ENCODE data around the gene PMM1.
"Not testable (repeated sequence)": the region's sequence is repeated elsewhere in the genome, so short reads cannot be mapped to it uniquely, and the experiment has no call there.

Gene PMM1

DNA sequence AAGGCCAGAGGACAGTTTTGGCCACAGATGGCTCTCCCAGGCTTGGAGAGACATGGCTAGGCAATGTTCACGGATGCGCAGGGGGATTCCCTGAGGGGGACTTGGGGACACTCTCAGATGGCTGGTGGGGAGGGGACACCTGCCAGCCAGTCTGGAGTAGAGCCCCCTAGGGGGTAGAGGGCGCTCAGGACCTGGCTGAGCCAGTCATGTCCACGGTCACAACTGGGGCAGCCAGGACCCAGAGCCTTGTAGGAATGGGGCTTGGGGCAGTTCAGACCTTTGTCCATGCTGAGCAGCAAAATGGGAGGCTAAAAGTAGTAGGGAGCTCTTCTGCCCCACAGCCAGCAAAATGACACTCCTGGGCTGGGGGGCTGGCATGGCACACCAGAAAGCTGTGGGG, 27.2 kb downstream of the PMM1 start:
- DNase-seq: no peak

DNA sequence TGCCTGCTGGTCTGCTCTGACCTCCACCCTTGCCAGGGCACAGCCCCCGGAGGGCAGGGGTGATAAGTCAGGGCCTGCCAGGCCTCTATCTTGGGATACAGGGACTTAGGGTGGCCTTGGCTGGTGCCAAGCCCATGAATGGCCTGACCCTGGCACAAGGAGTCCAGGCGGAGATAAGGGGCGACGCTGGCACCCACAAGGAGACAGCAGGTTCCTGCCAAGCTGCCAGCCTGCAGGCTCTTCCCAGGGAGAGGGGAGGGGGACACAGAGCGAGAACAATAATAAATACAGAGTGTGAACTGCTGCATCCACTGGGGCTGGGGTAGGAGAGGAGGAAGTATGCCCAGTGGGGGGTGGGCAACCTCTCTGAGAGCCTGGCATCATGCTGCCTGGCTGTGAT, 27.9 kb downstream of the PMM1 start:
- no peak for DNase-seq

DNA sequence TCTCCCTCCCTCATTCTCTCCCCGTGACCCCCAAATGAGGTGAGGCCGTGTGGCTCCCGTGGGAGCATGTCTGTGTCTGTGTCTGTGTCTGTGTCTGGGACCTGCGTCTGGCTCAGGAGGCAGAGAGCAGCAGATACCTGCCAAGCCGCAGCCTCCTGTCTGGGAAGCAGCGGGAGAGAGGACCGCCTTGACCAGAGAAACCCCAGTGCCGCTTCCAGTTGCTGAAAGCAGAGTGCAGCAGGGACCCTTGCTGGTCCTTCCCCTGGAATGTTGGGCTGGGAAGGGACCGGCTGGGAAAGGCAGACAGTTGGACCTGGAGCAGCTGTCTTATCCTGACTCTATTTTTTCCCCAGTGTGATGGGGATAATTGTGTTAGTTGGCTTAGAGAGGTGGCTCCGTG, 28.3 kb downstream of the PMM1 start:
- no peak for DNase-seq

DNA sequence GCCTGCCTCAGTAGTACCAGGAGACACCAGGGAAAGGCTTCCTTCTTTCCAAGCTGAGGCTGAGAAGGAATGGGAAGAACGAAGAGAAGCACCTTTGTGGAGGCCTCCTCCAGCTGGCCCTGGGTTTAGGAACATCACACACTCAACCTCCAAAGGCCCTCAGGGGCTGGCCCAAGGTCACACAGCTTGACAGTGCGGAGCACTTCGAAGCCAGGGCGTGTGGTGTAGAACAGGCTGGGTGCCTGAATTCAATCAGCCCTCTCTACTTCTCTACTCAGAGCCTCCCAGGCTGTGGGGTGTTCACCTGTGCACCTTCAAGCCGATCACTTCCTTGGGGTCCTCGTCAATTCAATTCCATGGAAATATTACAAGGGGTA, 29.6 kb downstream of the PMM1 start:
- no peak for DNase-seq

DNA sequence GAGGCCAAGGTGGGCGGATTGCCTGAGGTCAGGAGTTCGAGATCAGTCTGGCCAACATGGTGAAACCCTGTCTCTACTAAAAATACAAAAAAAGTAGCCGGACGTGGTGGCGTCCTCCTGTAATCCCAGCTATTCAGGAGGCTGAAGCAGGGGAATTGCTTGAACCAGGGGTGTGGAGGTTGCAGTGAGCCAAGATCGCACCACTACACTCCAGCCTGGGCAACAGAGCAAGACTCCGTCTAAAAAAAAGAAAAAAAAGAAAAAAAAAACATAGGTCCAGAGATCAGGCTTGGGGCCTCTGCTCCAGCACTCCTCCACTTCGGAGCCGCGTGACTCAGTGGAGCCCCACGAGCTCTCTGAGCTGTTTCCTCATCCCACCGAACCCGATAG, 31.4 kb downstream of the PMM1 start:
- DNase-seq: not testable (repeated sequence)

DNA sequence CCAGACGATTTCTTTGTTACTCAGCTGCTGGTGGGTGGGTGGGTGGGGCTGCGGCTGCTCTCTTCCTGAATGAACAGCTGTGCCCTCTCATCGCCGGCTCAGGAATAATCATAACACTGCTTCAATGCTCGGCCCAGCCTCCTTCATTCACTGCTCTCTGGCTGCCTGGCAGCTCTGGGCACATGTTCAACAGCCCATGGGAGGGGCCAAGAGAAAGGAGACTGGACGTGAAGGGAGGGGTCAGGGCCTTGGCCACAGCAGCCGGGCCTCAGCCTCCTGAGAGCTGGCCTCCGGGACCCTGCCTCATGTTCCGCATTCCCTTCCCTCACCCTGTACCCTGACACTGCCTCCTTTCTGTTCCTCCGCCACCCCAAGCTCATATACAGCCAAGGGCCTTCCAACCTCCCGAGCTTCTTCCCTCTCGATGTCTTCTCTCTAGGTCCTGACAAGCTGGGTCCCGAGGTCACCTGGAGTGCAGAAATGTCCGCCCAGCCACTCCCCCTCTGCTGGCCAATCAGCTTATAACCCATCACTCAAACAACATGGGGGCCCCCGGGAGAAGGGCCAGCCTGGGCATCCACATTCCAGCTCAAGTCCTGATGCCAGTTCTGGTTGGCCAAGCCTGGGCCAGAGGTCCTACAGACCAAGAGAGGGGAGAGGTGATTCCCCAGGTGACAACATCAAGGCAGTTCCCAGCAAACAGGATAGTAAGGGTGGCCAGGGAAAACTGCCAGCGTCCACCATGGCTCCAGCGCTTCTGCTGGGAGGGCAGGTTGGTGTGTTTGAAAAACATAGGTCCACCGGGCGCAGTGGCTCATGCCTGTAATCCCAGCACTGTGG, 32.0 kb downstream of the PMM1 start:
- DNase-seq: peak; percentile 15

DNA sequence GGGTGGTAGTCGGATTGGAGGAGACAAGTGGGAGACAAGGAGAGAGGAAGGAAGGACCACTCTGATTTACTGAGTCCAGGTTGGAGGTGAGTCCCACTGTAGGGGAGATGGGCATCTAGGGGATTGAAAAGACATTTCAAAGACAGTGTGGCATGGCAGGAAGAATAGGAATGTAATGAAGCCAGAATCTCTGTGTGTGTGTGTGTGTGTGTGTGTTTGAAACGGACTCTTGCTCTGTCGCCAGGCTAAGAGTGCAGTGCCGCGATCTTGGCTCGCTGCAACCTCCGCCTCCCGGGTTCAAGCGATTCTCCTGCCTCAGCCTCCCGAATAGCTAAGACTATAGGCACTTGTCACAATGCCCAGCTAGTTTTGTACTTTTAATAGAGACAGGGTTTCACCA, 33.1 kb downstream of the PMM1 start:
- DNase-seq: no peak

DNA sequence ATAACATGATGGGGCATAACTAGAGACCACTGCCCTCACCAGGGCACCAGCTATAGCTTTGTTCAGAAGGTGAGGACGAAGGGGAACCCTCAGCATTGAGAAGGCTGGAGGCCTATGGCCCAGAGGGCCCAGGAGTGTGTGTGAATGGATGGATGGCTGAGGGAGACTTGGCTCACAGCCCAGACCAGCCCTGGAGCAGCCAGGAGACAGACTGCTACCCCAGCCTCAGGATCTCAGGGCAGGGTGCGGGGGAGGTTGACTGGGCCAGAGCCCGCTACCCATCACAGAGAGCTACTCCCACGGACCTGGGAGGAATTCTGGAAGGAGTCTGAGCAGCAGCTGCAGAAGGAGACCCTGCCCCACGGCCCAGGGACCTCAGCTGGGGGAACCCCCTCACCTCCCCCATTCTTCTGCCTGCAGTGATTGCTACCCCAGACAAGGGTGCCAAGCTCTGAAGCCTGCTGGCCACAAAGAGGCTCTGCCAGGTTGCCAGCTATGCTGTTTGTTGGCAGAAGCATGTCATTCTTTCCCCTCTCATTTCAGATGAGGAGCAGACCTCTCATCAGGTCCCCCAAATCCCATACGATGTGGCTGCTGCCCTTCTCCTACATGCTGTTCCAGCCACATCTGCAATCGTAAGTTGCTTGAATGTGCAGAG, 34.2 kb downstream of the PMM1 start:
- no peak for DNase-seq

DNA sequence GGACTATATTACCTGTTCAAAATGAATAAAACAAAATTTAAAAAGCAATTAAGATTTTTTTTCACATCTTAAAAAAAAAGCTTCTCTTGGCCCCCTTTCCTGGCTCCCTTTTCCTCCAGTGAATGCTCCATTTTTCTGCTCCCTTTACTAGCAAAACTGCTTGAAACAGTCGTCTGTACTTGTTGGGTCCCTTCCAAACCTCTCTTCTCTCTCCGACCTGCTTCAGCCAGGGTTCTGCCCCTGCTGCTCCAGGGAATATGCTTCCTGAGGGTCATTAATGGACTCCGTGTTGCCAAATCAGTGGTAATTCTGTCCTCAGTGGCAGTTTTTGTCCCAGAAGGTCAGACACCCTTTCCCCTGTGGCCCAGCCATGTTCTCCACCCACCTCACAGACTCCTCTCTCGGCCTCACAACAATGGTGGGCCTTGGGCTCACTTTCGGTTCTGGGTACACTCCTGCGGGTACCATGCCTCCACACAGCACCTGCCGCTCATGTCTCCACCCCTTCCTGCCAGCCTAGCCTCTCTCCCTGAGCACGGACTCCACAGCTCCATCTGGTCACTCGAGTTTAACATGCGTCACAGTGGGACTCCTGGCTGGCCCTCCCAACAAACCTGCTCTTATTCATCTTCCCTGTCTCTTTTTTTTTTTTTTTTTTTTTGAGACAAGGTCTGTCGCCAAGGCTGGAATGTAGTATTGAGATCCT, 37.6 kb downstream of the PMM1 start:
- no peak for DNase-seq

DNA sequence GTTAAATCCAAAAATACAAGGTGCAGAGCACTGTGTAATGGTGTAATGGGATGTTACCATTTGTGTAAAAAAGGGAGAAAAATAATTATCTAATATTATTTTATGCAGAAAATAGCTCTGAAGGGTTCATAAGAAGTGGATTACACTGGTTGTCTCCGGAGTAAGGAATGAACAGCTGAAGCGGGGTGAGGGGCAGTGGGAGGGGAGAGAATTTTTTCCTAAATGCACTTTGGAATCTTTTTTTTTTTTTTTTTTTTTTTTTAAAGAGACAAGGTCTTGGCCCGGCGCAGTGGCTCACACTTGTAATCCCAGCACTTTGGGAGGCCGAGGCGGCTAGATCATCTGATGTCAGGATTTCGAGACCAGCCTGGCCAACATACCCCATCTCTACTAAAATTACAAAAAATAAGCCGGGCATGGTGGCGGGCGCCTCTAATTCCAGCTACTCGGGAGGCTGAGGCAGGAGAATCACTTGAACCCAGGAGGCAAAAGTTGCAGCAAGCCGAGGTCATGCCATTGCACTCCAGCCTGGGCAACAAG, 38.6 kb downstream of the PMM1 start:
- DNase-seq: no peak

DNA sequence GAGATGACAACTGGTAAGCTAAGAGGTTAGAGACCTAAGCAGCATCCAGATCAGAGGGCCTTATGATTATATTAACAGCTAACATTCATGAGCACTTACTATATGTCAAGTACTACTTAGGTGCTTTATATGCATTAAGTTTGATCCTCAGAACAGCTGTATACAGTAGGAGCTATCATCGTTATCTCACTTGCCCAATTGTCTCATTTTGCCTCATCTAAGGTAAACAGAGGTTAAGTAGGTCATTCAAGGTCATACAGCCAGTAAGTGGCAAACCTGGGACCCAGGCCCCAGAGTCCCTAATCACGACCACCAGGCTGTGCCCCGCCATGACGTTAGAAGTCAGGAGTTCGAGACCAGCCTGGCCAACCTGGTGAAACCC, 40.8 kb downstream of the PMM1 start:
- no peak for DNase-seq

DNA sequence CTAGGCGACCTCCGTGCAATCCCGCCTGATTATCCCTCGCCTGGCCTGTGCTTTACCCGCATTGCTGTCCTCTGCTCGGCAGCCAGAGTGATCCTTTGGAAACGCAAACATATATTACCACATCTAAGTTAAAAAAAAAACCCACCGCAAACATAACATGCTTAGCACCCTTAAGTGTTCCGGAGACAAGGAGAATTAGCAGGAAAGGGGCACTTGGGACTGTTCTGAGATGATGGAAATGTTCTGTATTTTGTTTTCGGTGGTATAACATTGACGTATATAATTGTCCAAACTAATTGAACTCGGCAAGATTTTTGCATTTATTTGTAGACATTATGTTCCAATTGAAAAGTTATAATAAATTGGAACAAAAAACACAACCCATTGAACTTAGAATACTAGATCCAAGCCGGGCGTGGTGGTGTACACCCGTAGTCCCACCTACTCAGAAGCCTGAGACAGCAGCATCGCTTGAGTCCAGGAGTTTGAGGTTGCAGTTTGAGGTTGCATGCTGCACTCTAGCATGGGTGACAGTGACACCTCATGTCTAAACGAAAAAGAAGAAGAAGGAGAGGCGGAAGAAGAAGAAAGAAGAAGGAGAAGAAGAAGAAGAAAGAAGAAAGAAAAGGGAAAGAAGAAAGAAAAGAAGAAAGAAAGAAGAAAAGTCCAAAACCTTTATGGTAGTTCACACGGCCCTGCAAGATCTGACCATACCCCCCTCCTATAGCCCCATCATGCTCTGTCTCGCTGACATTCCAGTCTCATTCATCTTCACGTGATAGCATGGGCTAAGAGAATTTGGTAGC, 44.8 kb downstream of the PMM1 start:
- no peak for DNase-seq

DNA sequence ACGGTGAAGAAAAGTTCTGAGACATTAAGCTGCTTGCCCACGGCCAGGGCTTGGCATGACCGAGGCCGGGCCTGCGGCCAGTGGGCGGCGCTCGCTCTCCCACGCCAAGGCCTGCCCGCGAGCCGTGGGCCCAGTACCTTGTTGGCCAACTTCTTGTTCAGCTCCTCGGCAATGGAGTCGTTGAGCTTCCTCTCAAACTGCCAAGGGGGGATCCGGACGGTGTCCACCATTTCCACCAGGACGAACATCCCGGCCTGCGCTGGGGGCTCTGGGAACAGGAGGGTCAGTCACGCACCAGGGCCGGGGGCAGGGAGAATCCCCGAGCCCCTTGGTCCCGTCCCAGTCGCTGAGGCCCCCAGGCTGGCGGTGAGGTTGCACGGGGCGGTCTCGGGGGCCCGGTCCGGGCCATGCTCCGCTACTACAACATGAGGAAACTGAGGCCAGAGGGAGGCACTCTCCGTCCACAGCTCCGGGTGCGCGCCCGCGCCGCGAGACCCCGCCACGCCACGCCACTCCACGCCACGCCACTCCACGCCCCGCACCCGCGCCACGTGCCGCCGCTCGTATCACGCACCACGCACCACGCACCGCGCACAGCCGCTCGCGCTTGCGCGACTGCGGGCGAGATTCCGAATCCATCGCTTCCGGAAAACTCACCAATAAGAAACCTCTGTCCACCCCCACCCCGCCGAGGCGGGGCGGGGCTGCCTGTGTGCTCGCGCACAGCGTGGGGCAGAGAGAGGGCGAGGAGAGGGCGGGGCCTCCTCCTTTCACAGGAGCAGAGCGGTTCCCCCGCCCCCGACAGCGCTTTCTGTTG, 45.6 kb downstream of the PMM1 start, which contains the start of gene POLR3H:
Gene POLR3H, minus strand, starts transcription at position 617 of the 817 bp plus-strand sequence. Its CDS starts 369 bp downstream, at position 248.
- peak; percentile 99 for DNase-seq

DNA sequence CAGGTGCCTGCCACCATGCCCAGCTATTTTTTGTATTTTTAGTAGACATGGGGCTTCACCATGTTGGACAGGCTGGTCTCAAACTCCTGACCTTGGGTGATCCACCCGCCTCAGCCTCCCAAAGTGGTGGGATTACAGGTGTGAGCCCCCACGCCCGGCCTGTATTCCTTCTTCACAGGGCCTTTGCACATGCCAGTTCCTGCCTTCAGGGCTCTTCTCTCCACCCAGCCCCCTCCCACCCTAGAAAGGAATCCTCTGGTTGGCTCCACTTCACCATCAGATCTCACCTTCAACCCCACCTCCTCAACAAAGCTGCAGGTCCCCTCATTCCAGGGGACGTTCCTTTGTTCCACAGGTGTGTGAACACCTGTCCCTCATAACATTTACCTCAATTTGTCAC, 47.4 kb downstream of the PMM1 start:
- no peak for DNase-seq

DNA sequence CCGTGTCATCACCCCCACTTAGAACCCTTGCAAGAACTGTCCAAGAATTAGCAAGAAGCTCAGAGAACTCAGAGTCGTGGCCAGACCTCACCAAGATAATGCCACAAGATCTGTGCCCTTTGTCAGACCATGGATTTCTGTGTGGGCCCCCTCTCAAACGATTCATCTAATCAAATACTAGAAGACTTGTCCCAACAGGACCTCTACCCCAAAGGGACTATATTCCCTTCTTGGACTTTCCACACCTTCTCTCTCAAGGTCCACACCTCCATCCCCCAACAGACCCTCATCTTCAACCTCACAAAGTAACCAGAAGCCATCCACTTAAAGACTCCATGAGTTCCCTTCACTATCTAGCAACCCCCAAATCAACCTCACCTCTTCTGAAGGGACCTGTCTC, 48.2 kb downstream of the PMM1 start:
- no peak for DNase-seq

DNA sequence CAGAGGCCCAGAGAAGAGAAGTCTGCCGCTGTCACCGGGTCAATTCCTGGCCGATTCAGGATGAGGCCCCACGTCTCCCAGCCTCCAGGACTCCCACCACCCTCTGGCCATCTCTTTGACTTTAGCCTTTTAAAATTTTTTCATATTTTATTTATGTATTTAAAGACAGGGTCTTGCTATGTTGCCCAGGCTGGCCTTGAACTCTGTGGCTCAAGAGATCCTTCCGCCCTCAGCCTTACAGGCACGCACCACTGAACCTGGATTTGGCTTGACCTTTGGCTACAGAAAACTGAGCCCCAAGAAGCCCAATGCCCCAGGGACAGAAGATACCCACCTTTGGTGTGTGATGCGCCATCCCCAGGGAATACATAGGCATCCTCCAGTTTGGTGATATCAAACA, 49.3 kb downstream of the PMM1 start:
- DNase-seq: no peak

DNA sequence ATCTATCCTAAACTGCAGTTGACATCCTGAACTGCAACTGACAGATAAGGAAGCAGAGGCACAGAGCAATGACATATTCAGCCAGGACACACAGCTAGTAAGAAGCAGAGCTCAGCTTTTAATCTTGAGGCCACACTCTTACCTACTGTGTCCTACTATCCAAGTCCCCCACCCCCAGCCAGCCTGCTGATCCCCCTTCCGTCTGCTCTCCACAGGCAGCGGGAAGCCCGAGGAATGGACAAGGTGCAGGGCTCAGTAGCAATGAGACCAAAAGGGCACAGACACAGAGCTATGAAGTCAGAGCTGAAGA, 49.7 kb downstream of the PMM1 start:
- no peak for DNase-seq

DNA sequence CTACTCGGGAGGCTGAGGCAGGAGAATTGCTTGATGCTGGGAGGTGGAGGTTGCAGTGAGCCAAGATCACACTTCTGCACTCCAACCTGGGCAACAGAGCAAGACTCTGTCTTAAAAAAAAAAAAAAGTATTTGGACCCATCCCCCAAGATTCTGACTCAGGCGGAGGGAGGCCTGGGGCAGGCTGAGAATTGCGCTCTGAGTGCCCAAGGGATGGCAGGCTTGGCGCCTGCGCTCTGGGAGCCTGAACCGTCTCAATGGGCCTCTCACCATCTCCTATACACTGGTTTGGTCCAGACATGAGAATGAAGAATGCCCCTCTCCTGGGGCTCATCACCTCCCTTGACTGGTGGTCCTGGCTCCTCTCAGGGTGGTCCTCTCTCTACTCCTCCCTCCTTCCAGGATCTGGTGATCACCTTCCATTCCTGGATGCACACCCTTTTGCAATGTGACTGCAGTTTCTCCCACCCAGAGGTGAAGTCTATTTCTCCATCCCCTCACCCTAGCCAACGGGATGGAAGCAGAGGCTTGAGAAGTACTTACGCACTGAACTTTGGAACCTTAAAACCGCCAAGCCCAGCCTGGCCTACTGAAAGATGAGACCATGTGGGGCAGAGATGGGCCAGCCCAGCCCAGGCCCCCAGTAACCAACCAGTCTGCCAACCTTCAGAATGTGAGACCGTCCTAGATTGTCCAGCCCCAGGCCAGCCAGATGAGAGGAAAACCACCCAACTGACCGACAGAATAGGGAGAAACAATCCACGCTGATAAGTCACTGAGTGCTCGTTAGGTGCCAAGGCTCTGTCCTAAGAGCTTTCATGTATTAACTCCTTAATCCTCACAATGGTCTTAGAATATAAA, 50.3 kb downstream of the PMM1 start:
- no peak for DNase-seq

DNA sequence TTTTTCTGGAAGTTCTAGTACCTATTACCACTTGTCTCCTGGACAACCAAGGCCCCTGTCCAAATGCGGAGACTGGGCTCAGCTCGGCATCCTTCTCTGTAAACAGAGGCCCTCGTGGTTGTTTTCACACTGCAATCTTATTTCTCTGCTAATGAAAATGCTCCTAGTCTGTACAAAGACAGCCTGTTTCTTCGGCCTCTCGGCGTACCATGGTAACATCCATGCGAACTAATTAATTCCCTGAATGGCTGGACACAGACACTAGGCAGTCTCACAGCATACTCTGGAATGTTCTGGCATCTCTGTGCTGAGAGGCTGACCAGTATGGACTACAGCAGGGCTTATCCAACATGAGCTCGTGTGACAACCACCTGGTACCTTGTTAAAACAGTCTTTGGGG, 51.1 kb downstream of the PMM1 start:
- no peak for DNase-seq

DNA sequence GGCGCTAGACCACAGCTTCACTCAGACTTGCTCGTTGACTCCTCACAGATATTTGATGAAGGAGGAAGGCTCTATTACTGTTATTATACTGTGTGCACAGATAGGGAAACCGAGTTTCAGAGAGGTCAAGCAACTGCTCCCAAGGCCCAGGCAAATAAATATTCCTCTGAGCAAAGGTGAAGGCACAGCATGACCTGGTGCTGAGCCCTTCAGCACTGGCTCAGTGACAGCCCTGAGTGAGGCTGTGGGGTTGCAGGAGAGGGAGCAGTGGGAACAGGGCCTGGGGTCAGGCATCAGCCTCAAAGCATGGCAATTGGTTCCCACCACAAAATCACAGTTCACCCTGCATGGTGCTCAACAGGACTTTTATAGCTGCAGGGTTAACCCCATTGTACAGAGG, 52.4 kb downstream of the PMM1 start:
- no peak for DNase-seq

DNA sequence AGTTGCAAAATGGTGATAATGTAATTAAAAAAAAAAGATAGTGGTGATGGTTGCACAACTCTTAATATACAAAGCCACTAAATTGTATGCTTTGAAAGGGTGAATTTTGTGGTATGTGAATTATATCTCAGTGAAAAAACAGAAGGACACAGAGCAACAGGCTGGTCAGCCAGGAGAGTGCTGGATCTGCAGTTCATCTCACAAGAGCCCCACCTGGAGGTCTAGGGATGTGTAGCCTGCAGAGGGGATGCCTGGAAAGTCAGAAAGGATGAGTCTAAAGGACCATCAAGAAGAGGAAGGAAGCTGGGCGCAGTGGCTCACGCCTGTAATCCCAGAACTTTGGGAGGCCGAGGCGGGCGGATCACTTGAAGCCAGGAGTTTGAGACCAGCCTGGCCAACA, 54.4 kb downstream of the PMM1 start:
- DNase-seq: no peak
